Measurements from ENCODE around the gene ASS1.

ASS1 gene

DNA sequence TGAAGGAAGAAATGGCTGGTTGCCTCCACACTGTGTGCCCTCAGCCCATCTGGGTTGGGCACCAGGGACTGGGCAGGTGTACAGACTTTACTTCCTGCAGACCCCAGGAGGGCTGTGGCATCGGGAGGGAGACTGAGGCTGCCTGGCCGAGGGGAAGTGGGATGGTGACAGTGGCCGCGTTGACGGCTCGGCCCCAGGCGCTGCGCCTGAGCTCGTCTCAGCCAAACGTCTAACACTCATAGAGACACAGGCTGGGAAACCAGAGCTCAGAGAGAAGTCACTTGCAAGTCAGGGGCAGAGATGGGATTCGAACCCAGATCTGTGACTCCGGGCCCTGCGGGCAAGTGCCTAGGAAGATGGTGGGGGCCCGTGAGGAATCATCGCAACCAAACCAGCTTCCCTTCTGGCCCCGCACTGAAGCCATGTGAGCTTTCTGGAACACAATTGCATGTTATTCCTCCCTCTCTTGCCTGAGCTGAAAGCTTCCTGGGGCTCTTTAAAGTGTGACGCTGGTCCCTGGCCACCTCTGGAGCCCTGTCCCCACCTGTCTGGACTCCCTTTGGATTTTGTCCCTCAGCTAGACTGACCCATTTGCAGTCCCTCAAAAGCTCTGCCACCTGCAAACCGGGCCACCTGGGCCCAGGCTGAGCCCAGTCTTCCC, 81.6 kb downstream of the ASS1 start:
- H3K9ac ChIP-seq (ENCODE audit: insufficient read length), result no peak overlapping the region
- no peaks in the 10 kb centered on the region for H3K36me3 ChIP-seq (ENCODE audit: insufficient read depth, low read length)
- no peak for TF ChIP-seq FOXP2 (optimal IDR thresholded peaks at IDR 0.05; ENCODE audit: control extremely low read depth, extremely low read length, insufficient read depth)
- no peak for TF ChIP-seq EZH2 (IDR thresholded peaks at IDR 0.05)
- no peak for TF ChIP-seq POLR2AphosphoS5 (IDR thresholded peaks at IDR 0.05; ENCODE audit: borderline replicate concordance, low read depth, low read length)
- DNase-seq (ENCODE audit: low read depth, low spot score), result no peak
- H3K27ac ChIP-seq, result no peak overlapping the region
- H3K4me3 ChIP-seq, result no peak overlapping the region
- no peaks in the 10 kb centered on the region for H3K9me3 ChIP-seq (ENCODE audit: low read depth, low read length)

DNA sequence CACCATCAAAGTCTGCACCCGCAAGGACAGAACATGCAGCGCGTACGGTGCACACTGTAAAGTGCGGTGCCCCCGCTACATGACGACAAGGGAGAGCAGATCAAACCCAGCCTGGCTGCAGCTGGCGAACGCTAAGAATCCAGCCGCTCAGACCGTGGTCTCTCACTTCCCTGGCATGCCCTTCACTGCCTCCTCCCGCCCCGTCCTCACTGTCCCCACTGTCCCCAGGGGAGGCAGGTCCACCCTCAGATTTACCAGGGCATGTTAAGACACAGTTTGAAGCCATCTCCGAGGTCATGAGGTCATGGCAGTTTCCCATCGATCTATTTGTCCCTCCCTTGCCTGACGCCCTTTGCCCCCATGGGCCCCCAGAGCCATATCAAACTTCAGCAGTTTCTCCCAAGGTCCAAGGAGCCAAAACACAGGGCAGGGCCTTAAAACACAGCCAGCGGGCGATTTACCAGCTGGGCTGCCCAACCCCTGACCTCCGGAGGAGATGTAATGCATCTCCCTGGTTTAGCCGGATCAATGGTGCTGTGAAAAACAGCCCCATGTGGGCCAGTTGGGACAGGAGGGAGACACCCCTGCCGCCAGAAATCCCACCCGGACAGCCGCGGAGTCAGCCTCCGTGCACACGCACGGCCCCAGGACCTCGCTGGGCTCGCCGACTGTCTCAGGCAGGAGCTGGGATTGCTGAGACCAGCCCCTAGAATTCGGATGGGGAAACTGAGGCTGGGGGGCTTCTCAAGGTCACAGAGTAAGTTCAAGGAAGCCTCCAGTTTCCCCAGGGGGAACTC, 82.3 kb downstream of the ASS1 start:
- H3K36me3 ChIP-seq (ENCODE audit: insufficient read depth, low read length), result no peaks in the 10 kb centered on the region
- H3K9ac ChIP-seq (ENCODE audit: insufficient read length), result no peak overlapping the region
- no peak overlapping the region for H3K27ac ChIP-seq
- TF ChIP-seq EZH2 (IDR thresholded peaks at IDR 0.05) (no peak), FOXP2 (optimal IDR thresholded peaks at IDR 0.05; ENCODE audit: control extremely low read depth, extremely low read length, insufficient read depth) (no peak), POLR2AphosphoS5 (IDR thresholded peaks at IDR 0.05; ENCODE audit: borderline replicate concordance, low read depth, low read length) (no peak)
- H3K9me3 ChIP-seq (ENCODE audit: low read depth, low read length), result no peaks in the 10 kb centered on the region
- H3K4me3 ChIP-seq, result no peak overlapping the region
- DNase-seq (ENCODE audit: low read depth, low spot score), result no peak

- Histone ChIP-seq H3K27ac (no peak overlapping the region), H3K4me3 (no peak overlapping the region), H3K9ac (ENCODE audit: insufficient read length) (no peak overlapping the region), H3K9me3 (ENCODE audit: low read depth, low read length) (no peaks in the 10 kb centered on the region), H3K36me3 (ENCODE audit: insufficient read depth, low read length) (no peaks in the 10 kb centered on the region)
- TF ChIP-seq FOXP2 (optimal IDR thresholded peaks at IDR 0.05; ENCODE audit: control extremely low read depth, extremely low read length, insufficient read depth) (no peak), POLR2AphosphoS5 (IDR thresholded peaks at IDR 0.05; ENCODE audit: borderline replicate concordance, low read depth, low read length) (no peak), EZH2 (IDR thresholded peaks at IDR 0.05) (no peak)
- no peak for DNase-seq (ENCODE audit: low read depth, low spot score)
Observed at GRCh38 chr9:130527651-130528310, 83.0 kb downstream of the ASS1 start.

DNA sequence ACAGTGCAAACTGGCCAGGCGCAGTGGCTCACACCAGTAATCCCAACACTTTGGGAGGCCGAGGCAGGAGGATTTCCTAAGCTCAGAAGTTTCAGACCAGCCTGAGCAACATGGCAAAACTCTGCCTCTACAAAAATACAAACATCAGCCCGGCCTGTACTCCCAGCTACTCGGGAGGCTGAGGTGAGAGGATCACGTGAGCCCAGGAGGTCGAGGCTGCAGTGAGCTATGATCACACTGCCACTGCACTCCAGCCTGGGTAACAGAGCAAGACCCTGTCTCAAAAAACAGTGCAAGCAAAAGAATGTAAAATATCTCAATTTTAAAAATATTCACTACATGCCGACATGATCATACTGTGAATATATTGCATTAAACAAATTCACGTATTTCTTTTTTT, 83.9 kb downstream of the ASS1 start:
- TF ChIP-seq EZH2 (IDR thresholded peaks at IDR 0.05) (no peak), POLR2AphosphoS5 (IDR thresholded peaks at IDR 0.05; ENCODE audit: borderline replicate concordance, low read depth, low read length) (no peak), FOXP2 (optimal IDR thresholded peaks at IDR 0.05; ENCODE audit: control extremely low read depth, extremely low read length, insufficient read depth) (no peak)
- DNase-seq (ENCODE audit: low read depth, low spot score), result no peak
- Histone ChIP-seq H3K9me3 (ENCODE audit: low read depth, low read length) (no peaks in the 10 kb centered on the region), H3K9ac (ENCODE audit: insufficient read length) (no peak overlapping the region), H3K36me3 (ENCODE audit: insufficient read depth, low read length) (no peaks in the 10 kb centered on the region), H3K4me3 (no peak overlapping the region), H3K27ac (no peak overlapping the region)

DNA sequence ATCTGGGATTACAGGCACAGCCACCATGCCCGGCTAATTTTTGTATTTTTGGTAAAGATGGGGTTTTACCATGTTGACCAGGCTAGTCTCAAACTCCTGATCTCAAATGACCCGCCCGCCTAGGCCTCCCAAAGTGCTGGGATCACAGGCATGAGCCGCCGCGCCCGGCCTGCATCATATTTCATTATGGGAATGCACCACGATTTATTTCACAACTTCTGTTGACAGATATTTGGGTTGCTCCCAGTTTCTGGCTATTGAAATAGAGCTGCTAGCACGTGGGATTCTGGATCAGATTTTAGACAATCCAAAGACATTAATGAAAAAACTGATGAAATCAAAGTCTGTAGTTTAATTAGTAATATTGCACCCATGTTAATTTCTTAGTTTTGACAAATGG, 86.2 kb downstream of the ASS1 start:
- TF ChIP-seq POLR2AphosphoS5 (IDR thresholded peaks at IDR 0.05; ENCODE audit: borderline replicate concordance, low read depth, low read length) (no peak), EZH2 (IDR thresholded peaks at IDR 0.05) (no peak), FOXP2 (optimal IDR thresholded peaks at IDR 0.05; ENCODE audit: control extremely low read depth, extremely low read length, insufficient read depth) (no peak)
- H3K9ac ChIP-seq (ENCODE audit: insufficient read length), result no peak overlapping the region
- H3K27ac ChIP-seq, result no peak overlapping the region
- no peak overlapping the region for H3K4me3 ChIP-seq
- no peak for DNase-seq (ENCODE audit: low read depth, low spot score)
- H3K36me3 ChIP-seq (ENCODE audit: insufficient read depth, low read length), result no peaks in the 10 kb centered on the region
- no peaks in the 10 kb centered on the region for H3K9me3 ChIP-seq (ENCODE audit: low read depth, low read length)

- no peak for DNase-seq (ENCODE audit: low read depth, low spot score)
- no peak for TF ChIP-seq FOXP2 (optimal IDR thresholded peaks at IDR 0.05; ENCODE audit: control extremely low read depth, extremely low read length, insufficient read depth)
- TF ChIP-seq POLR2AphosphoS5 (IDR thresholded peaks at IDR 0.05; ENCODE audit: borderline replicate concordance, low read depth, low read length), result no peak
- TF ChIP-seq EZH2 (IDR thresholded peaks at IDR 0.05), result no peak
- H3K36me3 ChIP-seq (ENCODE audit: insufficient read depth, low read length), result no peaks in the 10 kb centered on the region
- H3K9me3 ChIP-seq (ENCODE audit: low read depth, low read length), result no peaks in the 10 kb centered on the region
- no peak overlapping the region for H3K4me3 ChIP-seq
- no peak overlapping the region for H3K27ac ChIP-seq
- H3K9ac ChIP-seq (ENCODE audit: insufficient read length), result no peak overlapping the region
Observed at GRCh38 chr9:130531670-130532069, 86.9 kb downstream of the ASS1 start.

DNA sequence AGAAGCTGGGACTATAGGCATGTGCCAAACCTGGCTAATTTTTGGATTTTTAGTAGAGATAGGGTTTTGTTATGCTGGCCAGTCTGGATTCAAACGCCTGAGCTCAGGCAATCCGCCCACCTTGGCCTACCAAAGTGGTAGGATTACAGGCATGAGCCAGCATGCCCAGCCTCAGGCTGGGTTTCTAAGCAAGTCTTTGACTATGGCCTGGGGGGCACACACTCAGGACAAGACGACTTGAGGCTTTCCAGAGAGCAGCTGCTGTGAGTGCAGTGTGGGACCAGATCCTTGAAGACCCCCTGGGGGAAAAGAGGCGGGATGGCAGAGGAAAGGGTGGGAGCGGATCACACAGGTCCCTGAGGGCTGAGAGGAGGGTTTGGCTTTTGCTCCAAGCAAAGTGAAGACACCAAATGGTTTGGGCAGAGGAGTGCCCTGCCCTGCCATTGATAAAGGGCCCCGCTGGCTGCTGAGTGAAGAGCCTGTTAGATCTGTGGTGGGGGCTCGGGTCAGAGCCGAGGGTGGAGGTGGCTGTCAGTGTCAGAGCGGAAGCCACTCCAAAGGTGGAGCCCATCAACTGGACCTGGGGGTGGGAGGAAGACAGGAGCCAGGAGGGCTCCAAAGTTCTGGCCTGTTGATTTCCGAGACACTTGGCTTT, 87.8 kb downstream of the ASS1 start:
- Histone ChIP-seq H3K9ac (ENCODE audit: insufficient read length) (no peak overlapping the region), H3K9me3 (ENCODE audit: low read depth, low read length) (no peaks in the 10 kb centered on the region), H3K36me3 (ENCODE audit: insufficient read depth, low read length) (no peaks in the 10 kb centered on the region), H3K27ac (no peak overlapping the region), H3K4me3 (no peak overlapping the region)
- DNase-seq (ENCODE audit: low read depth, low spot score), result no peak
- TF ChIP-seq FOXP2 (optimal IDR thresholded peaks at IDR 0.05; ENCODE audit: control extremely low read depth, extremely low read length, insufficient read depth) (no peak), EZH2 (IDR thresholded peaks at IDR 0.05) (no peak), POLR2AphosphoS5 (IDR thresholded peaks at IDR 0.05; ENCODE audit: borderline replicate concordance, low read depth, low read length) (no peak)
